ENCODE results near the gene TBC1D1. TPM values are rescaled to one million over a fixed set of nuclear protein-coding genes. Genes with fewer than 3 reads are reported as not detected.

The TBC1D1 gene
- total and polyA plus RNA-seq, 2 experiments from 2014 or later: 53.9 to 151 TPM

DNA sequence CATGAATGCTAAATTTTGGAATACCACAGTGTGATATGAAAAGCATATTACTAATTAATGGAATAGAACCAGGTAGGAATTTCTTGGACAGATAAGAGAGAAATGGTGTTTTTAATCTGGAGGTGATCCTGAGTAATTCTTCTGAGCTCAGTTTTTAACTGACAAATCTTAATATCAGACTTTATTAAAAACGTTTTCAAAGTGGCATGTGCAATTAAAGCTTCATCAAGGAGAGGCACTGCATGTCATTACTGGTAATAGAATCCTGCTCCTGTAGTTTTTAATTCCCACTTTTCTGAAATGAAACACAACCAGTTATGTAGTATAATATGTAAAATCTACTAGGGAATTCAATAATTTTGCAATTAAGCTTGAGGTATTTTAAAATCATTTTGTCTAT is 62.3 kb downstream of the TBC1D1 start (continued):
- TF ChIP-seq, protein P1, sequence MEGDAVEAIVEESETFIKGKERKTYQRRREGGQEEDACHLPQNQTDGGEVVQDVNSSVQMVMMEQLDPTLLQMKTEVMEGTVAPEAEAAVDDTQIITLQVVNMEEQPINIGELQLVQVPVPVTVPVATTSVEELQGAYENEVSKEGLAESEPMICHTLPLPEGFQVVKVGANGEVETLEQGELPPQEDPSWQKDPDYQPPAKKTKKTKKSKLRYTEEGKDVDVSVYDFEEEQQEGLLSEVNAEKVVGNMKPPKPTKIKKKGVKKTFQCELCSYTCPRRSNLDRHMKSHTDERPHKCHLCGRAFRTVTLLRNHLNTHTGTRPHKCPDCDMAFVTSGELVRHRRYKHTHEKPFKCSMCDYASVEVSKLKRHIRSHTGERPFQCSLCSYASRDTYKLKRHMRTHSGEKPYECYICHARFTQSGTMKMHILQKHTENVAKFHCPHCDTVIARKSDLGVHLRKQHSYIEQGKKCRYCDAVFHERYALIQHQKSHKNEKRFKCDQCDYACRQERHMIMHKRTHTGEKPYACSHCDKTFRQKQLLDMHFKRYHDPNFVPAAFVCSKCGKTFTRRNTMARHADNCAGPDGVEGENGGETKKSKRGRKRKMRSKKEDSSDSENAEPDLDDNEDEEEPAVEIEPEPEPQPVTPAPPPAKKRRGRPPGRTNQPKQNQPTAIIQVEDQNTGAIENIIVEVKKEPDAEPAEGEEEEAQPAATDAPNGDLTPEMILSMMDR (conservative IDR thresholded peaks at IDR 0.05; ENCODE audit: low read depth in 2 of 2): no peak
- TF ChIP-seq ZNF331 (CRISPR knock-in tag; IDR thresholded peaks at IDR 0.05; ENCODE audit: low read depth): no peak
- no peak for TF ChIP-seq NANOG (IDR thresholded peaks at IDR 0.05; ENCODE audit: borderline replicate concordance)
- no peak for TF ChIP-seq EZH2phosphoT487 (IDR thresholded peaks at IDR 0.05; ENCODE audit: unreplicated experiment)

DNA sequence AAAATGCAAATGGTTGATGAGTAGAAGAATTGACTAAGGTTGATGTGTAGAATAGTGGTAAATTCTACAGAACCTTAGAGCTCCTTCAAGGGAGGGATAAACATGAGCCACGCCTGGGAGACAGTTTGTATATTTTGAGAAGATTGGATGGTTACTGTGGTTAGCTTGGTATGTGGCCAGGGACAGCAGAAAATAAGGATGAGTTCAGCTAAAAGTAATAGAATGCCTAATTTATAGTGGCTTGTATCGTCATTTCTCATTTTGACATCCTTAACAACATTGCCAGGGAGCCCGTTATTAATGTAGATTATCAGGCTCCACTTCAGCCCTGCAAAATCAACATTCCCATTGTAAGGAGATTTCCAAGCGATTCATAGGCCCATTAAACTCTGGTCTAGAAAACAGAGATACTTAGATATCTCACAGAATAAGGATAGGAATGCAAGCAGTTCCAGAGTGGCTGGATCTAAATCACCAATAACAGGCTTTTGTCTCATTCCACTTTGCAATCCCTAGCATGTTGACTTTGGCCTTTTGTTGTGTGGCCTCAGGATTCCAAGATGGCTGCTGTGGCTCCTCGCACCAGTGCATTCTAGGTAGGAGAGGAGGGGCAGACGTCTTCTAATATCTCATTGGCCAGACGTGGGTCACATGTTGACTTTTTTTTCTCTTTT is 62.9 kb downstream of the TBC1D1 start:
- H3K27ac ChIP-seq (ENCODE audit: low read depth): no peak overlapping the region
- H3K4me3 ChIP-seq: no peak overlapping the region
- H3K27me3 ChIP-seq (ENCODE audit: insufficient read depth): no peaks in the 10 kb centered on the region
- no peaks in the 10 kb centered on the region for H3K79me2 ChIP-seq (replicated peaks; ENCODE audit: insufficient read depth)
- no peaks in the 10 kb centered on the region for H4K20me1 ChIP-seq (replicated peaks; ENCODE audit: insufficient read depth)
- DNase-seq (ENCODE audit: low spot score) (no peak), ATAC-seq (no peak)
- no peak overlapping the region for H3K27ac Mint-ChIP-seq
- no peaks in the 10 kb centered on the region for H3F3A ChIP-seq (replicated peaks; ENCODE audit: low read depth)
- H3K27me3 Mint-ChIP-seq (ENCODE audit: insufficient read depth, low read depth, poor library complexity): peaks cover 2% of the 10 kb centered on the region
- no peak overlapping the region for H2AFZ ChIP-seq
- no peaks in the 10 kb centered on the region for H3K4me1 ChIP-seq (ENCODE audit: insufficient read depth)
- no peak overlapping the region for H3K4me2 ChIP-seq
- H3K4me3 Mint-ChIP-seq: no peak overlapping the region
- no peaks in the 10 kb centered on the region; the same call in 1 of the 2 replicates for H3K9me2 ChIP-seq (ENCODE audit: insufficient read depth)
- H3K9me3 Mint-ChIP-seq: no peaks in the 10 kb centered on the region
- no peaks in the 10 kb centered on the region for H3K36me3 ChIP-seq (ENCODE audit: insufficient read depth)
- H3K36me3 Mint-ChIP-seq (ENCODE audit: low read depth): no peaks in the 10 kb centered on the region; the same call in 2 of the 3 replicates
- H3K4me1 Mint-ChIP-seq: no peaks in the 10 kb centered on the region; the same call in 2 of the 3 replicates
- no peak for TF ChIP-seq ZNF331 (CRISPR knock-in tag; IDR thresholded peaks at IDR 0.05; ENCODE audit: low read depth)
- TF ChIP-seq EZH2 (IDR thresholded peaks at IDR 0.05; ENCODE audit: low read depth, unreplicated experiment): no peak
- TF ChIP-seq STAT1 (IDR thresholded peaks at IDR 0.05; ENCODE audit: unreplicated experiment): no peak
- no peak for TF ChIP-seq CREB1 (CRISPR knock-in tag; IDR thresholded peaks at IDR 0.05; ENCODE audit: low read depth)
- TF ChIP-seq, protein P1 (conservative IDR thresholded peaks at IDR 0.05; ENCODE audit: low read depth in 2 of 2): no peak
- TF ChIP-seq, protein P2, sequence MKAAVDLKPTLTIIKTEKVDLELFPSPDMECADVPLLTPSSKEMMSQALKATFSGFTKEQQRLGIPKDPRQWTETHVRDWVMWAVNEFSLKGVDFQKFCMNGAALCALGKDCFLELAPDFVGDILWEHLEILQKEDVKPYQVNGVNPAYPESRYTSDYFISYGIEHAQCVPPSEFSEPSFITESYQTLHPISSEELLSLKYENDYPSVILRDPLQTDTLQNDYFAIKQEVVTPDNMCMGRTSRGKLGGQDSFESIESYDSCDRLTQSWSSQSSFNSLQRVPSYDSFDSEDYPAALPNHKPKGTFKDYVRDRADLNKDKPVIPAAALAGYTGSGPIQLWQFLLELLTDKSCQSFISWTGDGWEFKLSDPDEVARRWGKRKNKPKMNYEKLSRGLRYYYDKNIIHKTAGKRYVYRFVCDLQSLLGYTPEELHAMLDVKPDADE (IDR thresholded peaks at IDR 0.05): no peak
- TF ChIP-seq, protein P3, sequence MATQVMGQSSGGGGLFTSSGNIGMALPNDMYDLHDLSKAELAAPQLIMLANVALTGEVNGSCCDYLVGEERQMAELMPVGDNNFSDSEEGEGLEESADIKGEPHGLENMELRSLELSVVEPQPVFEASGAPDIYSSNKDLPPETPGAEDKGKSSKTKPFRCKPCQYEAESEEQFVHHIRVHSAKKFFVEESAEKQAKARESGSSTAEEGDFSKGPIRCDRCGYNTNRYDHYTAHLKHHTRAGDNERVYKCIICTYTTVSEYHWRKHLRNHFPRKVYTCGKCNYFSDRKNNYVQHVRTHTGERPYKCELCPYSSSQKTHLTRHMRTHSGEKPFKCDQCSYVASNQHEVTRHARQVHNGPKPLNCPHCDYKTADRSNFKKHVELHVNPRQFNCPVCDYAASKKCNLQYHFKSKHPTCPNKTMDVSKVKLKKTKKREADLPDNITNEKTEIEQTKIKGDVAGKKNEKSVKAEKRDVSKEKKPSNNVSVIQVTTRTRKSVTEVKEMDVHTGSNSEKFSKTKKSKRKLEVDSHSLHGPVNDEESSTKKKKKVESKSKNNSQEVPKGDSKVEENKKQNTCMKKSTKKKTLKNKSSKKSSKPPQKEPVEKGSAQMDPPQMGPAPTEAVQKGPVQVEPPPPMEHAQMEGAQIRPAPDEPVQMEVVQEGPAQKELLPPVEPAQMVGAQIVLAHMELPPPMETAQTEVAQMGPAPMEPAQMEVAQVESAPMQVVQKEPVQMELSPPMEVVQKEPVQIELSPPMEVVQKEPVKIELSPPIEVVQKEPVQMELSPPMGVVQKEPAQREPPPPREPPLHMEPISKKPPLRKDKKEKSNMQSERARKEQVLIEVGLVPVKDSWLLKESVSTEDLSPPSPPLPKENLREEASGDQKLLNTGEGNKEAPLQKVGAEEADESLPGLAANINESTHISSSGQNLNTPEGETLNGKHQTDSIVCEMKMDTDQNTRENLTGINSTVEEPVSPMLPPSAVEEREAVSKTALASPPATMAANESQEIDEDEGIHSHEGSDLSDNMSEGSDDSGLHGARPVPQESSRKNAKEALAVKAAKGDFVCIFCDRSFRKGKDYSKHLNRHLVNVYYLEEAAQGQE (IDR thresholded peaks at IDR 0.05; ENCODE audit: unreplicated experiment): no peak

Data from GM23338 (cell line).